Astrocyte (in vitro differentiated cells and primary cell): ENCODE measurements around the gene ADAMTS3. TPM values are rescaled to one million over a fixed set of nuclear protein-coding genes. Genes with fewer than 3 reads are reported as not detected.

Experiments
- DNase-seq: peaks from one replicate; pipeline ENCODE4 v3.0.0-alpha.2; 2010; ENCODE audit warnings: low read depth
- FAIRE-seq: peaks from 2 replicates; lab custom pipeline; 2011; peaks lifted over from hg19 to GRCh38; lab: Jason Lieb, UNC
- H2AFZ ChIP-seq: 2 replicates; pipeline ENCODE4 v1.6.0; 2012; ENCODE audit warnings: low read depth, low read length, inconsistent platforms
- H3K27ac ChIP-seq: 2 replicates; pipeline ENCODE4 v1.5.1; 2011; ENCODE audit warnings: low read depth, low read length, inconsistent platforms
- H3K27me3 ChIP-seq: 2 replicates; pipeline ENCODE4 v1.6.0; 2011; ENCODE audit warnings: low read length, inconsistent platforms; ENCODE audit not compliant: insufficient read depth
- H3K36me3 ChIP-seq: 2 replicates; pipeline ENCODE4 v1.5.1; 2011; ENCODE audit warnings: low read length, inconsistent platforms; ENCODE audit not compliant: insufficient read depth
- H3K4me1 ChIP-seq: 2 replicates; pipeline ENCODE4 v1.5.1; 2011; ENCODE audit warnings: low read length, inconsistent platforms; ENCODE audit not compliant: insufficient read depth
- H3K4me2 ChIP-seq: 2 replicates; pipeline ENCODE4 v1.6.0; 2012; ENCODE audit warnings: low read length, inconsistent platforms
- H3K4me3 ChIP-seq: 2 replicates; pipeline ENCODE4 v1.5.1; 2011; ENCODE audit warnings: low read depth, mild to moderate bottlenecking, low read length, inconsistent platforms; ENCODE audit not compliant: insufficient read depth
- H3K79me2 ChIP-seq: 2 replicates; pipeline ENCODE4 v1.6.0; 2012; ENCODE audit warnings: mild to moderate bottlenecking, low read length, inconsistent platforms; ENCODE audit not compliant: insufficient read depth
- H3K9ac ChIP-seq: 2 replicates; pipeline ENCODE4 v1.6.0; 2012; ENCODE audit warnings: mild to moderate bottlenecking, low read length, inconsistent platforms
- H3K9me3 ChIP-seq: 2 replicates; pipeline ENCODE4 v1.5.1; 2012; ENCODE audit warnings: low read depth, mild to moderate bottlenecking, low read length, inconsistent platforms; ENCODE audit not compliant: insufficient read depth
- H4K20me1 ChIP-seq: 2 replicates; pipeline ENCODE4 v1.6.0; 2012; ENCODE audit warnings: low read length, inconsistent platforms; ENCODE audit not compliant: insufficient read depth
- H3K27ac Mint-ChIP-seq: one replicate; pipeline ENCODE4 v1.8.0; 2021; ENCODE audit warnings: mild to moderate bottlenecking, mixed read lengths; ENCODE audit not compliant: unreplicated experiment
- H3K27me3 Mint-ChIP-seq: one replicate; pipeline ENCODE4 v1.8.0; 2021; ENCODE audit warnings: low read depth, mixed read lengths; ENCODE audit not compliant: unreplicated experiment
- H3K36me3 Mint-ChIP-seq: one replicate; pipeline ENCODE4 v1.8.0; 2021; ENCODE audit warnings: low read depth, mixed read lengths; ENCODE audit not compliant: unreplicated experiment
- H3K4me1 Mint-ChIP-seq: one replicate; pipeline ENCODE4 v1.8.0; 2021; ENCODE audit warnings: low read depth, mixed read lengths; ENCODE audit not compliant: unreplicated experiment
- H3K4me3 Mint-ChIP-seq: one replicate; pipeline ENCODE4 v1.8.0; 2021; ENCODE audit warnings: mild to moderate bottlenecking, moderate library complexity, mixed read lengths; ENCODE audit not compliant: unreplicated experiment
- H3K9me3 Mint-ChIP-seq: one replicate; pipeline ENCODE4 v1.8.0; 2021; ENCODE audit warnings: mild to moderate bottlenecking, mixed read lengths; ENCODE audit not compliant: unreplicated experiment
- EZH2 ChIP-seq: IDR thresholded peaks from 2 replicates; pipeline ENCODE4 v1.6.1; 2012; ENCODE audit warnings: mild to moderate bottlenecking, low read length, inconsistent platforms; ENCODE audit not compliant: insufficient read depth
- total RNA-seq: library from RNA; stranded (reverse); gene quantifications from 2 replicates; pipeline ENCODE4 v1.2.1, GENCODE V29; 2021
- TF ChIP-seq, protein P1 (sequence below): IDR thresholded peaks from 2 replicates; pipeline ENCODE4 v1.5.1; 2011; ENCODE audit warnings: low read depth, mild to moderate bottlenecking, inconsistent platforms, low read length, moderate library complexity; ENCODE audit not compliant: insufficient read depth

Gene ADAMTS3
- total RNA-seq, 1 donor from 2014 or later, result 4.2 TPM

DNA sequence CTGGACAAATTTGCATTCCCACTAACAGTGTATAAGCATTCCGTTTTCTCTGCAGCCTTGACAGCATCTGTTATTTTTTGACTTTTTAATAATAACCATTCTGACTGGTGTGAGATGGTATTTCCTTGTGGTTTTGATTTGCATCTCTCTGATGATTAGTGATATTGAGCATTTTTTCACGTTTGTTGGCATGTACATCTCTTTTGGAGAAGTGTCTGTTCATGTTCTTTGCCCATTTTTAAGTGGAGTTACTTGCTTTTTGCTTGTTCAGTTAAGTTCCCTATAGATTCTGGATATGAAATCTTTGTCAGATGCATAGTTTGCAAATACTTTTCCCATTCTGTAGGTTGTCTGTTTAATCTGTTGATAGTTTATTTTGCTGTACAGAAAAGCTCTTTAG is 68.8 kb downstream of the ADAMTS3 start:
- Histone ChIP-seq H4K20me1 (no peaks in the 10 kb centered on the region), H3K4me1 (no peaks in the 10 kb centered on the region), H3K36me3 (no peaks in the 10 kb centered on the region), H3K27ac (no peak overlapping the region), H3K9me3 (no peaks in the 10 kb centered on the region), H3K4me3 (no peak overlapping the region), H3K27me3 (no peaks in the 10 kb centered on the region), H3K9ac (no peak overlapping the region), H3K4me2 (no peak overlapping the region), H3K79me2 (no peaks in the 10 kb centered on the region), H2AFZ (no peak overlapping the region)
- Mint-ChIP-seq H3K27ac (no peak overlapping the region), H3K4me3 (no peak overlapping the region), H3K27me3 (no peaks in the 10 kb centered on the region), H3K4me1 (no peaks in the 10 kb centered on the region), H3K9me3 (peaks cover 6% of the 10 kb centered on the region), H3K36me3 (no peaks in the 10 kb centered on the region)
- TF ChIP-seq, protein P1, sequence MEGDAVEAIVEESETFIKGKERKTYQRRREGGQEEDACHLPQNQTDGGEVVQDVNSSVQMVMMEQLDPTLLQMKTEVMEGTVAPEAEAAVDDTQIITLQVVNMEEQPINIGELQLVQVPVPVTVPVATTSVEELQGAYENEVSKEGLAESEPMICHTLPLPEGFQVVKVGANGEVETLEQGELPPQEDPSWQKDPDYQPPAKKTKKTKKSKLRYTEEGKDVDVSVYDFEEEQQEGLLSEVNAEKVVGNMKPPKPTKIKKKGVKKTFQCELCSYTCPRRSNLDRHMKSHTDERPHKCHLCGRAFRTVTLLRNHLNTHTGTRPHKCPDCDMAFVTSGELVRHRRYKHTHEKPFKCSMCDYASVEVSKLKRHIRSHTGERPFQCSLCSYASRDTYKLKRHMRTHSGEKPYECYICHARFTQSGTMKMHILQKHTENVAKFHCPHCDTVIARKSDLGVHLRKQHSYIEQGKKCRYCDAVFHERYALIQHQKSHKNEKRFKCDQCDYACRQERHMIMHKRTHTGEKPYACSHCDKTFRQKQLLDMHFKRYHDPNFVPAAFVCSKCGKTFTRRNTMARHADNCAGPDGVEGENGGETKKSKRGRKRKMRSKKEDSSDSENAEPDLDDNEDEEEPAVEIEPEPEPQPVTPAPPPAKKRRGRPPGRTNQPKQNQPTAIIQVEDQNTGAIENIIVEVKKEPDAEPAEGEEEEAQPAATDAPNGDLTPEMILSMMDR, result no peak
- no peak for TF ChIP-seq EZH2
- no peak for FAIRE-seq
- no peak for DNase-seq

DNA sequence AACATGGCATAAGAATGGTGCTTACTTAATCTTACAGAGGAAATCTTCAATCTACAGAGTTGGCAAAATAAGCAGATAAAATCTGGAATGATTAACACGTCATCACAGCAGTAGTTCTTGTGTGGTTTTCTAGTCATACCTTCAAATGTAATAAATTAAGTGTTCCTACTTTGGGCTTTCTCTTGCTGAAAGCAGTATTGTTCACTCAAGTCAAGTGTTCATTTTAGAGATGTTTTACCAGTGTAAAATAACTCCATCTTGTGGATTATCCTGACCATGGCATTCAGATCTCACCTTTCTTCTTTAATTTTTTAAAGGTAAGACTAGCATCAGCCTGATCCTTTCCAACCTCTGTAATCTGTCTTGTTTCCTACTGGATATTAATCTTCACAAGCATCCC is 72.9 kb downstream of the ADAMTS3 start:
- no peaks in the 10 kb centered on the region for H3K27me3 Mint-ChIP-seq
- H3K27me3 ChIP-seq, result no peaks in the 10 kb centered on the region
- no peak overlapping the region for H2AFZ ChIP-seq
- no peak overlapping the region for H3K4me2 ChIP-seq
- H3K4me1 Mint-ChIP-seq, result no peaks in the 10 kb centered on the region
- TF ChIP-seq, protein P1, result peak; percentile 8
- TF ChIP-seq EZH2, result no peak
- H3K4me1 ChIP-seq, result no peaks in the 10 kb centered on the region
- DNase-seq, result peak; percentile 33
- H3K9me3 ChIP-seq, result no peaks in the 10 kb centered on the region
- no peaks in the 10 kb centered on the region for H3K36me3 ChIP-seq
- H3K9ac ChIP-seq, result no peak overlapping the region
- H3K27ac ChIP-seq, result no peak overlapping the region
- H3K9me3 Mint-ChIP-seq, result peaks cover 6% of the 10 kb centered on the region
- no peak for FAIRE-seq
- no peaks in the 10 kb centered on the region for H3K36me3 Mint-ChIP-seq
- H3K79me2 ChIP-seq, result no peaks in the 10 kb centered on the region
- no peaks in the 10 kb centered on the region for H4K20me1 ChIP-seq
- H3K4me3 ChIP-seq, result no peak overlapping the region
- no peak overlapping the region for H3K27ac Mint-ChIP-seq
- no peak overlapping the region for H3K4me3 Mint-ChIP-seq

DNA sequence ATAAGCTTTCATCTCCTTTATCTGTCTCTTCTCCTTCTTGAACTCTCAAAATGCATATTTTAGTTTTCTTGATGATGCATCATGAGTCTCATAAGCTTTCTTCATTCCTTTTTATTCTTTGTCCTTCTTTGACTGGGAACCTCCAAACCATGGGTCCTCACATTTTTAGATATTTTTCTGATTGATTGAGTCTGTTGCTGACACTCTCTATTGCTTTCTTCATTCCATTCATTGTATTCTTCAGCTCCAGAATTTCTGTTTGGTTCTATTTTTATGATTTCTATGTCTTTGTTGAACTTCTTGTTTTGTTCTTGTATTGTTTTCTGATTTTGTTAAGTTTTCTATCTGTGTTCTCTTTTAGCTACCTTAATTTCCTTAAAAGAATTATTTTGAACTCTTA is 74.9 kb downstream of the ADAMTS3 start:
- Mint-ChIP-seq H3K4me1 (peaks cover 12% of the 10 kb centered on the region), H3K27me3 (no peaks in the 10 kb centered on the region), H3K36me3 (no peaks in the 10 kb centered on the region), H3K4me3 (no peak overlapping the region), H3K9me3 (no peaks in the 10 kb centered on the region), H3K27ac (no peak overlapping the region)
- Histone ChIP-seq H3K4me3 (no peak overlapping the region), H4K20me1 (no peaks in the 10 kb centered on the region), H3K9ac (no peak overlapping the region), H3K9me3 (no peaks in the 10 kb centered on the region), H3K79me2 (no peaks in the 10 kb centered on the region), H2AFZ (no peak overlapping the region), H3K36me3 (no peaks in the 10 kb centered on the region), H3K4me2 (no peak overlapping the region), H3K27ac (no peak overlapping the region), H3K4me1 (no peaks in the 10 kb centered on the region), H3K27me3 (no peaks in the 10 kb centered on the region)
- TF ChIP-seq EZH2, result no peak
- TF ChIP-seq, protein P1, result no peak
- no peak for FAIRE-seq
- no peak for DNase-seq
